Measurements from ENCODE around the gene NINJ2. TPM values are rescaled to one million over a fixed set of nuclear protein-coding genes. Genes with fewer than 3 reads are reported as not detected.
A peak's percentile ranks its signal among the peaks of the same experiment; 100 is the strongest.

Gene NINJ2
- total and polyA plus RNA-seq, 12 donors = 1.1 to 9.1 (median 2.0) TPM

DNA sequence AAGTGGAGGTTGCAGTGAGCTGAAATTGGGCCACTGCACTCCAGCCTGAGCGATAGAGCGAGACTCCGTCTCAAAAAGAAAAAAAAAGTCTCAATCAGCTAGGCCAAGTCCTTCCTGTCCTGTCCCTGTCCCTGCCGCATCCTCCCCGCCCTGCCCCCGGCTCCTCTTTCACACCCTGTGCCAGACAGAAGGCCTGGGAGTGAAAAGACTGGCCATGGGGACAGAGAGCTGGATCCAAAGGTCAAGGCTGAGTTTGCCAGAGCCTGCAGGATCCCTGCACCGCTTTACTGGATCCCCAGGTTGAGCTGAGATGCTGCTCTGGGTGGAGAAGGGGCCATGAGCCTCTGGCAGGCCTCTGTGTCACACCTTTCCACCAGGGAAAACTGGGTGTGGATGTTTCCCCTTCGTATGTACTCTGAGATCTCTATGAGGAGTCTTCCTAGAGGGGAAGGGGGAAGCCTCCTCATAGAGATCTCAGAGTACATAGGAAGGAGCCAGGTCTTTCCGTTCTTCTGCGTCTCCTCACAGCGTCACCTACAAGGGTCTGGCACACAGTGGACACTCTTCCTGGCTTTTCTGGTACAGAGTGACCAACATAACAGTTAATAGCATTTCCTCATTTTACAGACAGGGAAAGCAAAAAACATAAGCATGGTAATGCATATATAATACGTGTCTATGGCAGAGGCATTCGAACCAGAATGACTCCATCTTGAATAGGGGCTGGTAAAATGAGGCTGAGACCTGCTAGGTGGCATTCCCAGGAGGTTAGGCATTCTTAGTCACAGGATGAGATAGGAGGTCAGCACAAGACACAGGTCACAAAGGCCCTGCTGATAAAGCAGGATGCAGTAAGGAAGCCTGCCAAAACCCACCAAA, 35.1 kb downstream of the NINJ2 start:
- TF ChIP-seq, protein P1, sequence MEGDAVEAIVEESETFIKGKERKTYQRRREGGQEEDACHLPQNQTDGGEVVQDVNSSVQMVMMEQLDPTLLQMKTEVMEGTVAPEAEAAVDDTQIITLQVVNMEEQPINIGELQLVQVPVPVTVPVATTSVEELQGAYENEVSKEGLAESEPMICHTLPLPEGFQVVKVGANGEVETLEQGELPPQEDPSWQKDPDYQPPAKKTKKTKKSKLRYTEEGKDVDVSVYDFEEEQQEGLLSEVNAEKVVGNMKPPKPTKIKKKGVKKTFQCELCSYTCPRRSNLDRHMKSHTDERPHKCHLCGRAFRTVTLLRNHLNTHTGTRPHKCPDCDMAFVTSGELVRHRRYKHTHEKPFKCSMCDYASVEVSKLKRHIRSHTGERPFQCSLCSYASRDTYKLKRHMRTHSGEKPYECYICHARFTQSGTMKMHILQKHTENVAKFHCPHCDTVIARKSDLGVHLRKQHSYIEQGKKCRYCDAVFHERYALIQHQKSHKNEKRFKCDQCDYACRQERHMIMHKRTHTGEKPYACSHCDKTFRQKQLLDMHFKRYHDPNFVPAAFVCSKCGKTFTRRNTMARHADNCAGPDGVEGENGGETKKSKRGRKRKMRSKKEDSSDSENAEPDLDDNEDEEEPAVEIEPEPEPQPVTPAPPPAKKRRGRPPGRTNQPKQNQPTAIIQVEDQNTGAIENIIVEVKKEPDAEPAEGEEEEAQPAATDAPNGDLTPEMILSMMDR (IDR thresholded peaks at IDR 0.05) = no peak
- TF ChIP-seq POLR2A (IDR thresholded peaks at IDR 0.05) = no peak
- H3K27me3 ChIP-seq = no peaks in the 10 kb centered on the region
- H3K27ac ChIP-seq = peak overlapping the region in 1 of 5 donors; percentile 52
- peaks cover 0 to 3% of the 10 kb centered on the region in 2 donors for H3K4me1 ChIP-seq (replicated peaks in 1 of 2)
- no peak overlapping the region for H3K4me3 ChIP-seq
- DNase-seq = no peak
- 75 to 85% (median 78%) methylated on average over 11 to 13 of the region's 13 CpGs for WGBS, 4 donors
- intact Hi-C loops (cut with DNase I) = no loop called here
- H3K36me3 ChIP-seq (replicated peaks in 1 of 2) = no peaks in the 10 kb centered on the region
- no peaks in the 10 kb centered on the region for H3K9me3 ChIP-seq (replicated peaks in 1 of 3)

DNA sequence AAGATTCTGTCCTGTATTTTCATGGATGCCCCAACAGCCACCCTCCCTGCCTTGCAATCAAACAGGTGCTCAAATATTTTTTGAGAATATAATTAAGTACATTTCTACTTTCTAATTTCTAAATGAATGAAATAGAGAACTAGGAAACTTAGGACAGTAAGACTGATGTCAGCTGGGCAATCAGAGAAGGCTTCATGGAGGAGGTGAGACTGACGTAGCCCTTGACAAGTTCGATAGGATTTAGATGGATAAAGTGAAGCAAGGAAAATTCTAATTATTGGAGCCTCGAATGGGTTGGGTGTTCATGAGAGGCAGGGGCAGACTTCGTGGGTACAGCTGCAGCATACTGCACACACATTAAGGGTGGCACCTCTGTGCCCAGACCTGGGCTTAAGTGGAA, 36.0 kb downstream of the NINJ2 start:
- WGBS, 4 donors = 80 to 91% (median 86%) methylated on average over 4 of the region's 4 CpGs
- intact Hi-C loops (cut with DNase I) = no loop called here
- TF ChIP-seq, protein P1 (IDR thresholded peaks at IDR 0.05) = no peak
- TF ChIP-seq POLR2A (IDR thresholded peaks at IDR 0.05) = no peak
- H3K27me3 ChIP-seq = no peaks in the 10 kb centered on the region
- DNase-seq = no peak
- peak overlapping the region in 1 of 5 donors; percentile 52 for H3K27ac ChIP-seq
- H3K4me3 ChIP-seq = no peak overlapping the region
- H3K4me1 ChIP-seq (replicated peaks in 1 of 2) = peaks cover 0 to 3% of the 10 kb centered on the region in 2 donors
- H3K36me3 ChIP-seq (replicated peaks in 1 of 2) = no peaks in the 10 kb centered on the region
- no peaks in the 10 kb centered on the region for H3K9me3 ChIP-seq (replicated peaks in 1 of 3)

DNA sequence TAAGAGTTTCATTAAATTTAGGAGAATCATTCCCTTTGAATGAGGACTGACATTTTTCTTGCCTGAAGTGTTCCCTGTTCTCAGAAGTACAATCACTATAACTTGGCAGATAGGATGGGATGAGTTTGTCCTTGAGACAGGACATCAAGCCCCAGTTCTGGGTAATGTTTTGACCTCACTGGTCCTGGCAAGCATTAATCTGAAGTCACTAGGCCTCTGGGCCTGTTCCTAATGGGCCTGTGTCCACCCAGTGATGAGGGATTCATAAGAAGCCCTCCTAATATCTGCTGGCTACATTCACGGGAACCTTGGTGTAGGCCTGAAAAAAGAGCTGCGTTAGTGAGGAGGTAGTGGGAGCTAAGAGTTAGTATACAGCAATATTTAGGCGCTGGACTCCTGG, 37.2 kb downstream of the NINJ2 start:
- peak in 2 of 7 donors; percentile 36 to 48 for DNase-seq
- Histone ChIP-seq H3K4me1 (replicated peaks in 1 of 2) (peaks cover 0 to 3% of the 10 kb centered on the region in 2 donors), H3K36me3 (replicated peaks in 1 of 2) (no peaks in the 10 kb centered on the region), H3K9me3 (replicated peaks in 1 of 3) (no peaks in the 10 kb centered on the region), H3K27me3 (no peaks in the 10 kb centered on the region), H3K27ac (no peak overlapping the region), H3K4me3 (no peak overlapping the region)
- intact Hi-C loops (cut with DNase I) = no loop called here
- TF ChIP-seq POLR2A (IDR thresholded peaks at IDR 0.05) = no peak
- TF ChIP-seq, protein P1 (IDR thresholded peaks at IDR 0.05) = no peak
- WGBS, 4 donors = 91 to 100% (median 97%) methylated on average over 3 of the region's 3 CpGs

DNA sequence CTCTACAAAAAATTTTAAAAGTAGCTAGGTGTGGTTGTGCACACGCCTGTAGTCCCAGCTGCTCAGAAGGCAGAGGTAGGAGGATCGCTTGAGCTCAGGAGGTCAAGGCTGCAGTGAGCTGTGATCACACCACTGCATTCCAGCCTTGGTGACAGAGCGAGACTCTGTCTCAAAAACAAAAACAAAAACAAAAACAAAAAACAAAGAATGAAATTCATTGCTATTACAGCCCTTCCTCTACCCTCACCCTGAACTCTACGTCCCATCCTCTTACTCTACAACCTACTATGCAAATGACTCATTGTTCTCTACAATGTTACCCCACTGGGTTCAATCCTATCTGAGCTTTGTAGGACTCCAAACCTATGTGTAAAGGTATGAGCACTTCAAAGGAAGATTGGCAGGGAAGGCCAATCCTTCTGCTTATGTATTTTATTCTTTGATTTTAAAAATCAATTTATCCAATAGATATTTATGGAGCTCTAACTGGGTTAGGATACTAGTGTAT, 39.3 kb downstream of the NINJ2 start:
- no peak overlapping the region for H3K27ac ChIP-seq
- H3K4me3 ChIP-seq = no peak overlapping the region
- no peaks in the 10 kb centered on the region for H3K9me3 ChIP-seq (replicated peaks in 1 of 3)
- no peaks in the 10 kb centered on the region for H3K27me3 ChIP-seq
- H3K4me1 ChIP-seq (replicated peaks in 1 of 2) = peaks cover 0 to 3% of the 10 kb centered on the region in 2 donors
- WGBS, 4 donors = 74 to 83% (median 78%) methylated on average over 4 of the region's 4 CpGs
- DNase-seq = no peak
- intact Hi-C loops (cut with DNase I) = no loop called here
- no peaks in the 10 kb centered on the region for H3K36me3 ChIP-seq (replicated peaks in 1 of 2)
- TF ChIP-seq, protein P1 (IDR thresholded peaks at IDR 0.05) = no peak
- no peak for TF ChIP-seq POLR2A (IDR thresholded peaks at IDR 0.05)
